ENCODE measurements around the gene NEGR1.

NEGR1 gene

GRCh38 chr1:71660411-71660810 is 621.9 kb downstream of the NEGR1 start:
- DNase-seq = no peak

DNA sequence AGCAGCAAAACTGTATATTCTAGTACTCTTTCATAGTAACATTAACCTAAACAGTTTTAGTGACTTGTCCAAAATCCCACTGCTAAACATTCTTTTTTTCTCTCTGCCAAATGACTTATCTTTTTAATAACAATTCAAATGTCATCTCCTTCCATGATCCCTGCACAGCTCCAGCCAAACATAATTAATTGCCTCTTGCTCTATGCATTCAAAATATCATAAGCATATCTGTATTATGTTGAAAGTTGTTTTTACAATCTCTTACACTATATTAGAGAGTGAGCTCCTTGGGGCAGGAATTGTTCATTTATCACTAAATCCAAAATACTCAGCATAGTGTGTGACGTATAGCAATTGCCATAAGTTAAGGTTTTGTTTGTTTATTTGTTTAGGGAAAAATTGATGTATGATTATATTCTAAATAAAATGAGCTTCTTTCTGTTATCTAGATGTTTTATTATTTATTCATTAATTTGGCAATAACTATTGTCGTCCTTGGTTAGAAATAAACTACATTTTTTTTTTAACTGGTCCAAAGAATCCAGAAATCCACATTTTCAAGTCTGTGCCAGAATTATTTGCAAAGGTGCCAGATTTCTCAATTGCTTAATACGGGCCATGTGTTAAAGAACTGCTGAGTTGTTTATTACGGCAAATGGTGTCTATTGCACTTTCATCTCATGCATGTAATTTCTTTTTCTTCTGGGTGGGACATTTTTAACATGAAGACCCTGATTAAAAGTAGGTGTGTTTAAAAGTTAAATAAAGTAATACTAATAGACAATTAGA is 624.3 kb downstream of the NEGR1 start:
- DNase-seq = peak; percentile 56

DNA sequence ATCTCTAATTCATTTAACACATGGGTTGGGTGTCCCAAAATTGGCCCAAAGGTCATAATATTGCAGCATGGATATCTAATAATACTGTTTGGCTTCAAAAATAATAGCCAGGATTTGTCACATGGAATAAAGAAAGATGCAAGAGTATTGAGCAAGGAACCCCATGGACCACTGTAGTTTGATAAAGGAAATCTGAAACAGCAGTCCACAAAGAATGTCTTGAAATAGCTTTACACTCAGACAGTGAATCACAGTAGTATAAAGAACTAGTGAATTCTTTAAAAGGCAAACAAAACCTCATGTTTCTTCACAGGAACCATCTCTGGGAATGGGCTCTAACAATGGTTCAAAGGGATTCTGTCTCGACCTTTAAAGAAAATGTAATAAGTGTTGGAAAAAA is 625.4 kb downstream of the NEGR1 start:
- DNase-seq = no peak

DNA sequence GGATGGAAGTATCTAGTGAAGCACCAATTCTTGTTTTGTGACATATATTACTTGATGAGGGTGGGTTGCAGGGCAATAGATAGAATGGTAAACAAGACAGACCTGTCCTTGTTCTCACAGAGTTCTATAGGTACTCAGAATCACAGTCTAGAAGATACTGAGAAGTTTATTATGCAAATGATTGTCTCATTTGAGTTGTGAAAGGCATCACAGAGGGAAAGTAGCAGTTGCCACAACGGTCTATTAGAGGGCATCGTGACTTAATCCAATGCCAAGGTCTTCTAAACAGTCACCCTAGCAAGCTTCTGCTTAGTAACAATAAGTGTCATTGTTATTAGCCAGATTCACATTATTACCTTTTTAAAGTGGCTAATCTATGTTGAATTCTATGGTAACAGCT is 626.7 kb downstream of the NEGR1 start:
- no peak for DNase-seq

DNA sequence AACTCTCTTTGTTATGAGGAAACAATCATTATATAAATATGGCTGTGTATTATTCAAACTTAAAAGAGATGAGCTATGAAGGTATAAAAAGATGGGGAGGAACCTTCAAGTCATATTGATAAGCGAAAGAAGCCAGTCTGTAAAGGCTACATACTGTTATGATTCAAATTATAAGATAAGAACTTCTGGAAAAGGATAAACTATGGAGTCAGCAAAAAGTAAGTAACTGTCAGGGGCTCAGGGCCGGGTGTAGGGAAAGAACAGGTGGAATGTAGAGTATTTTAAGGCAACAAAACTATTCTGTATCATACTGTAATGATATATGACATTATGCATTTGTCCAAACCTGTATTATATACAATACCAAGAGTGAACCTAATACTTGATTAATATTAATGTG is 628.4 kb downstream of the NEGR1 start:
- DNase-seq = no peak

- DNase-seq = no peak
These were observed 631.1 kb downstream of the NEGR1 start for GRCh38 chr1:71651214-71651613.

GRCh38 chr1:71650119-71650518 is 632.2 kb downstream of the NEGR1 start:
- peak; percentile 46 for DNase-seq

DNA sequence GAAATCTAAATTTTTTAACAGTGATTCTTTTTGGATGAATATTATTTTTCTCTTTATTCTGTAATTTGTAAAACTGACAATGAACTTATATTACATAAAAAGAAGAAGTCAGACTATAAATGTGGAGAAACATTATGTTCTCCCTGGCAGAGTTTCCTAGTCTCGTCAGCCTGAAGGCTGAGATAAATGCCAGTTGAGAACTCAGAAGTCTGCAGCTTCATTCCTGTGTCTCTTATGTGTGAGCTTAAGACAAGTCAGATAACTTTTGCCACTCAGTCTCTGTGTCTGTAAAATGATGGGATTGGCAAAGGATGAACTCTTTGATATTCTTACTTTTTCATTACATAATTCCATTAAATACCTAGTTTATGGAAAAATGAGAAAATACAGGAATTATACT is 632.7 kb downstream of the NEGR1 start:
- DNase-seq = no peak

GRCh38 chr1:71647513-71648300 is 634.6 kb downstream of the NEGR1 start:
- DNase-seq = no peak

- DNase-seq = no peak
These were observed 637.3 kb downstream of the NEGR1 start for GRCh38 chr1:71645015-71645414.

DNA sequence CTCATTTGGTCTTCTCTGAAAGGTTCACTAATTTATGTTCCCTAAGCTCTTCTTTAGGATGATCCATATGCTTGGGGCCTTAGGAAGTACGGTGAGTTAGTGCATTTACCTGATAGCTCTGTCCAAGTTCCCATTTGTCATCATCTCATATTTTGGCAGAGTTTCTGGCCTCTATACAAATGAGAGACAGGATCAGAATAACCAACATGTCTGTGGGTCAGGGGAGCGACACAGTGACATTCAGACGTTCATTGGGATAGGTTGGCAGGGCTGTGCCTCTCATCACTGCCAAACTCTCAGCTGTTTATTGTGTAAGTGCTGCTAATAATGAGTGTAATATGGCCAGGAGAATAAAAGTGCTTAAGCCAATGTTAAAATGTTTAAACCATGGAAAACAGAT is 640.4 kb downstream of the NEGR1 start:
- DNase-seq = no peak

DNA sequence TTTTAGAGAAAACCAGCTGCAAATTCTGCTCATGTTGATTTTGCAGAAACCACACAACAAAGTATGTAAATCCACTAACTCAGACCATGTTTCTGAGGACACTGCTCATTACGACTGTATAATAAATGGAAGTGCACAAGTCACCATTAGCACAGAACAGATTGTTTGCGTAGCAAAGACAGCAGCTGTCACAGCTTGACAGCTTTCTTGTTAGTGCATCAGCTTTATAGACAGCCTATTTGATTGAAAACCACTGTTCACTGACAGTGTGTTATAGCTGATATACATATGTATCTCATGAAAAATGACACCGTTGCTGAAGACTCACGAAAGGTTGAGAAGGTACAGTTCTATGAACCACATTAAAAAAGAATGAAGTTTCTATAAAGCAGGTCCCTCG is 641.3 kb downstream of the NEGR1 start:
- DNase-seq = no peak

- DNase-seq = no peak
These were observed 642.2 kb downstream of the NEGR1 start for GRCh38 chr1:71640116-71640515.

GRCh38 chr1:71638081-71638766 is 644.1 kb downstream of the NEGR1 start:
- DNase-seq = no peak

DNA sequence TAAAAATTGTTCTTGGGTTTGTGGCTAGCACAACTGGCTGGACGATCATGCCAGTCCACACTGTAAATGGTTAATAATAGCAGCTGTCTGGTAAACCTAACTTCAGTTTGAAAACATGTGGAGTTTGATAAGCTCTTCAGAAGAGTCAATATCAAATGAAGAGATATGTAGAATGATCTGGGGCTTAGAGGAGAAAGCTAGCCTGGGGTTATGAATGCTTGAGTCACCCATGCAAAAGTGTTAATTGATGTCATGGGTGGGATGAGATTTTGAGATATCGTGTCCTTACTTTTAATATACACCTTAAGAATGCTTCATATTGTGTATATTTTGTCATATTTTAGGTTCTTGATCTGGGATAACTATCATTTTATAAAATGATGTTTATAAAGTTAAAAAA is 646.8 kb downstream of the NEGR1 start:
- no peak for DNase-seq

- no peak for DNase-seq
These were observed 648.2 kb downstream of the NEGR1 start for GRCh38 chr1:71634159-71634558.

- DNase-seq = no peak
These were observed 652.3 kb downstream of the NEGR1 start for GRCh38 chr1:71630073-71630472.

GRCh38 chr1:71625004-71625403 is 657.3 kb downstream of the NEGR1 start:
- DNase-seq = no peak

- DNase-seq = no peak
These were observed 658.5 kb downstream of the NEGR1 start for GRCh38 chr1:71623888-71624287.

- no peak for DNase-seq
These were observed 660.6 kb downstream of the NEGR1 start for GRCh38 chr1:71621785-71622184.

- DNase-seq = no peak
These were observed 663.4 kb downstream of the NEGR1 start for GRCh38 chr1:71618766-71619530.

- DNase-seq = no peak
These were observed 664.1 kb downstream of the NEGR1 start for GRCh38 chr1:71618191-71618590.

- DNase-seq = no peak
These were observed 671.9 kb downstream of the NEGR1 start for GRCh38 chr1:71610476-71610875.

Measured in eye (tissue), 1 donor.